ENCODE results near the gene SCAMP2.

DNA sequence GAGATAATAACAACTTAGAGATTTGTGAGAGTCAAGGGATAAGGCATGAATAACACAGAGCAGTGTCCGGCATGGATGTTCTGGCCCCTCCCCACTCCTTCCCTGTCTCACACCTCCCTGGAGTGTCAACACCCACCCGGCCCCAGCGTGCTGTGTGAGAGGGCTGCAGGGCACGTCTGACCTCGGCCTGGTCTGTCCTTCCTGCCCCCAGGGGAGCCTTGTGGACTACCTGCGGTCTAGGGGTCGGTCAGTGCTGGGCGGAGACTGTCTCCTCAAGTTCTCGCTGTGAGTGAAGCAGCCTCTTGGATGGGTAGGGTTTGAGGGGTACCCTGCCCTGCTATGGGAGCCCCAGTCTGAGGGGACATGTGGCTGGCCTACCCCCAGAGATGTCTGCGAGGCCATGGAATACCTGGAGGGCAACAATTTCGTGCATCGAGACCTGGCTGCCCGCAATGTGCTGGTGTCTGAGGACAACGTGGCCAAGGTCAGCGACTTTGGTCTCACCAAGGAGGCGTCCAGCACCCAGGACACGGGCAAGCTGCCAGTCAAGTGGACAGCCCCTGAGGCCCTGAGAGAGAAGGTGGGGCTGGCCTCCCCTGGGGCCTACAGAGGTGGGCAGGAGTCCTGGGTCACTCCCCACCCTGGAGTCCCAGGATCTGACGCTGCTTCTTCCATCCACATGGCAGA is 71.7 kb downstream of the SCAMP2 start:
- TF ChIP-seq, protein P1, sequence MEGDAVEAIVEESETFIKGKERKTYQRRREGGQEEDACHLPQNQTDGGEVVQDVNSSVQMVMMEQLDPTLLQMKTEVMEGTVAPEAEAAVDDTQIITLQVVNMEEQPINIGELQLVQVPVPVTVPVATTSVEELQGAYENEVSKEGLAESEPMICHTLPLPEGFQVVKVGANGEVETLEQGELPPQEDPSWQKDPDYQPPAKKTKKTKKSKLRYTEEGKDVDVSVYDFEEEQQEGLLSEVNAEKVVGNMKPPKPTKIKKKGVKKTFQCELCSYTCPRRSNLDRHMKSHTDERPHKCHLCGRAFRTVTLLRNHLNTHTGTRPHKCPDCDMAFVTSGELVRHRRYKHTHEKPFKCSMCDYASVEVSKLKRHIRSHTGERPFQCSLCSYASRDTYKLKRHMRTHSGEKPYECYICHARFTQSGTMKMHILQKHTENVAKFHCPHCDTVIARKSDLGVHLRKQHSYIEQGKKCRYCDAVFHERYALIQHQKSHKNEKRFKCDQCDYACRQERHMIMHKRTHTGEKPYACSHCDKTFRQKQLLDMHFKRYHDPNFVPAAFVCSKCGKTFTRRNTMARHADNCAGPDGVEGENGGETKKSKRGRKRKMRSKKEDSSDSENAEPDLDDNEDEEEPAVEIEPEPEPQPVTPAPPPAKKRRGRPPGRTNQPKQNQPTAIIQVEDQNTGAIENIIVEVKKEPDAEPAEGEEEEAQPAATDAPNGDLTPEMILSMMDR (conservative IDR thresholded peaks at IDR 0.05 in 1 of 2, IDR thresholded peaks at IDR 0.05 in 1 of 2; ENCODE audit: extremely low read depth in 1 of 2, insufficient read depth in 1 of 2, low read depth in 1 of 2, low read length in 2 of 2): no peak
- no peak for TF ChIP-seq EZH2 (IDR thresholded peaks at IDR 0.05; ENCODE audit: borderline replicate concordance, low read length)
